ENCODE data around the gene BTN2A1. TPM values are rescaled to one million over a fixed set of nuclear protein-coding genes. Genes with fewer than 3 reads are reported as not detected.

The BTN2A1 gene
- total RNA-seq, 1 donor from 2014 or later, result 23.8 TPM

GRCh38 chr6:26447257-26447656, 10.5 kb upstream of the BTN2A1 start:
- no peaks in the 10 kb centered on the region for H3K9me3 Mint-ChIP-seq
- peaks cover 8% of the 10 kb centered on the region for H3K4me1 Mint-ChIP-seq (ENCODE audit: unreplicated experiment)
- TF ChIP-seq CTCF (conservative IDR thresholded peaks at IDR 0.05), result no peak
- no peak for DNase-seq (ENCODE audit: extremely low spot score, unreplicated experiment)
- H3K36me3 Mint-ChIP-seq, result no peaks in the 10 kb centered on the region
- no peak overlapping the region for H3K4me3 Mint-ChIP-seq
- no peak overlapping the region for H3K27ac Mint-ChIP-seq
- H3K27me3 Mint-ChIP-seq, result peaks cover 11% of the 10 kb centered on the region

- H3K4me1 Mint-ChIP-seq (ENCODE audit: unreplicated experiment), result no peaks in the 10 kb centered on the region
- H3K27ac Mint-ChIP-seq, result no peak overlapping the region
- no peaks in the 10 kb centered on the region for H3K36me3 Mint-ChIP-seq
- no peak for TF ChIP-seq CTCF (conservative IDR thresholded peaks at IDR 0.05)
- H3K4me3 Mint-ChIP-seq, result no peak overlapping the region
- peaks cover 4% of the 10 kb centered on the region for H3K27me3 Mint-ChIP-seq
- H3K9me3 Mint-ChIP-seq, result no peaks in the 10 kb centered on the region
- DNase-seq (ENCODE audit: extremely low spot score, unreplicated experiment), result no peak
Observed at GRCh38 chr6:26450240-26450639, 7.5 kb upstream of the BTN2A1 start.

- no peak for TF ChIP-seq CTCF (conservative IDR thresholded peaks at IDR 0.05)
- H3K4me1 Mint-ChIP-seq (ENCODE audit: unreplicated experiment), result peaks cover 6% of the 10 kb centered on the region
- H3K4me3 Mint-ChIP-seq, result no peak overlapping the region
- H3K36me3 Mint-ChIP-seq, result peaks cover under 1% of the 10 kb centered on the region
- H3K27ac Mint-ChIP-seq, result no peak overlapping the region
- H3K27me3 Mint-ChIP-seq, result peaks cover 4% of the 10 kb centered on the region
- DNase-seq (ENCODE audit: extremely low spot score, unreplicated experiment), result no peak
- H3K9me3 Mint-ChIP-seq, result no peaks in the 10 kb centered on the region
Observed at GRCh38 chr6:26452631-26453235, 5.0 kb upstream of the BTN2A1 start.

GRCh38 chr6:26454631-26455030, 3.1 kb upstream of the BTN2A1 start:
- H3K4me3 Mint-ChIP-seq, result no peak overlapping the region
- TF ChIP-seq CTCF (conservative IDR thresholded peaks at IDR 0.05), result no peak
- H3K9me3 Mint-ChIP-seq, result no peaks in the 10 kb centered on the region

GRCh38 chr6:26455357-26455970, 2.3 kb upstream of the BTN2A1 start:
- DNase-seq (ENCODE audit: extremely low spot score, unreplicated experiment), result no peak
- Mint-ChIP-seq H3K36me3 (peaks cover 16% of the 10 kb centered on the region), H3K9me3 (no peaks in the 10 kb centered on the region), H3K4me1 (ENCODE audit: unreplicated experiment) (peaks cover 22% of the 10 kb centered on the region), H3K27me3 (peaks cover 4% of the 10 kb centered on the region), H3K27ac (no peak overlapping the region), H3K4me3 (no peak overlapping the region)
- TF ChIP-seq CTCF (conservative IDR thresholded peaks at IDR 0.05), result no peak

More at GRCh38 chr6:26454631-26455030, 3.1 kb upstream of the BTN2A1 start:
- Mint-ChIP-seq H3K36me3 (peaks cover 10% of the 10 kb centered on the region), H3K4me1 (ENCODE audit: unreplicated experiment) (peaks cover 15% of the 10 kb centered on the region), H3K27ac (no peak overlapping the region), H3K27me3 (peaks cover 4% of the 10 kb centered on the region)
- DNase-seq (ENCODE audit: extremely low spot score, unreplicated experiment), result no peak
